T-helper 22 cell (primary cell): Measurements from ENCODE around the gene ECE2.
A peak's percentile ranks its signal among the peaks of the same experiment; 100 is the strongest.

ENCODE experiments used
- DNase-seq: peaks from one replicate; pipeline ENCODE4 v3.0.0-alpha.2; 2020; ENCODE audit warnings: low read depth

ECE2 gene

GRCh38 chr3:184240384-184241140 is 35.3 kb upstream of the ECE2 start:
- no peak for DNase-seq

DNA sequence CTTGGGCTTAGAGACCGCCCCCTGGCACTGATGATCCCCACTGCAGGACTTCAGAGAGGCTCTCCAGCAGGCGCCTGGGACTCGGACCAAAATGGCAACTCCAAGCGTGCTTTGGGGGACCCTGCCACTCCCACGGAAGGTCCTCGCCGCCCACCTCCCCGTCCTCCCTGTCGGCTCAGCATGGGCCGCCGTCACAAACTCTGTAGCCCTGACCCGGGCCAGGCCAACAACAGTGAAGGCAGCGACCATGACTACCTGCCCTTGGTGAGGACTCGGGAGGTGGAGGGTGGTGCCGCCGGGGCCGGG is 34.7 kb upstream of the ECE2 start:
- DNase-seq: no peak

DNA sequence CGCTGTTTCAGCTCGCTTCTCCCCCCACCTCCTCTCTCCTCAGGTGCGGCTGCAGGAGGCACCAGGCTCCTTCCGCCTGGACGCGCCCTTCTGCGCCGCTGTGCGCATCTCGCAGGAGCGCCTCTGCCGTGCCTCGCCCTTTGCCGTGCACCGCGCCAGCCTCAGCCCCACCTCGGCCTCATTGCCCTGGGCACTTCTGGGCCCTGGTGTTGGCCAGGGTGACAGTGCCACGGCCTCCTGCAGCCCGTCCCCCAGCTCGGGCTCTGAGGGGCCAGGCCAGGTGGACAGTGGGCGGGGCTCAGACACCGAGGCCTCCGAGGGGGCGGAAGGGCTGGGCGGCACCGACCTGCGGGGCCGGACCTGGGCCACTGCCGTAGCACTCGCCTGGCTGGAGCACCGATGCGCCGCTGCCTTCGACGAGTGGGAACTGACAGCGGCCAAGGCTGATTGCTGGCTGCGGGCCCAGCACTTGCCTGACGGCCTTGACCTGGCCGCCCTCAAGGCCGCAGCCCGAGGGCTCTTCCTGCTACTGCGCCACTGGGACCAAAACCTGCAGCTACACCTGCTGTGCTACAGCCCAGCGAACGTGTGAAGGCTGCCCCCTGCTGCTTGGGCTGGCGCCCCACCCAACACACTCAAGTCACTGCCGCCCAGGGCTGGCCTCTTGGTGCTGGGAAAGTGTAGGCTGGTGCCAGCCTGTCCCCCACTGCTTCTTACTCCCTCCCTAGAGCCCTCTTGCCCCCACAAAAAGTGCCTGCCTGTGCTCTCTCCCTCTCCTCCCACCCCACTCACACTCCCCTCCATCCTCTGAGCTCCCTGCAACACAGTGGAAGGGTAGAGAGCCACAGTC is 34.1 kb upstream of the ECE2 start:
- no peak for DNase-seq

GRCh38 chr3:184242297-184242685 is 33.5 kb upstream of the ECE2 start:
- no peak for DNase-seq

DNA sequence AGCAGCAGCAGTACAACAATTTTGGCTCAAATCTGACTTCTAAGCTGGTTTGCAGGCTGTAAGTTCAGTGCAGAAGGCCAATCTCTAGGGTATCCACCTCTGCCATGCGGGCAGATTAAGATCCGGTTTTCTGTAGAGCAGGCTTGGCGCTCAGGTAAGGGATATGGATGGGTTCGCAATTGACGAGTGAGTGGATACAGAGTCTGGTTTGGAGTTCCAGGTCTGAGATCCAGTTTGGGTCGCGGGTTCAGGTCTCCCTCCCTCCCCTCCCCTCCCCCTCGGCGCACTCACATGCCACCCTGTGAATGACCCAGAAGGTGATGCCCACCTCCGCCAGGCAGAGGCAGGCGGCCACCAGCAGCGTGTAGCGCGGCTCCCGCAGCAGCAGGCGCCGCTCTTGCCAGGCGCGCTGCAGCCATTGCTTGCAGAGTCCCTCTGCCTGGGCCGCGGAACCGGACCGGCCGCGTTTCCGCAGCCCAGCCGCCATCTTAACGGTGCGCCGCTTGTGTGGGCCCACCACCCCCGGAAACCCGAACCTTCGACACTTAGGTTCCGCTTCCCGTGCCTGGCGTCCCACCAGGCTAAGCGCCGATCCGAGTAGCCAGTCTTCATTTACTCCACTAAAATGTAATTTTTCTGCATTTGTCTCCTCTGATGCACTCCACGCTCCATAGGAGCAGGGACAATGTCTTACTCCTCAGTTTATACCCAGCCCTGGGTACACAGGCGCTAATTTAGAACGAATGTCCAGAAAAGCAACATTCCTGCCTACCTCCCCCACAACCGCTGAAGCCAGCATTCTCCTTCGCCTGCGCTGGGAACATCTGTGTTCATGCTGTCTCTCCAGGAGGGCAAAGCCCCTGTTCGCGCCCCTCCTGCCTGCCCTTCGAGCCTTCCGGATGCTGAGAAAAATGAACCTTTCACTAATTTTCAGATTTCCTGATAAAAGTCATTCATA is 27.1 kb upstream of the ECE2 start, which contains the start of gene ALG3:
ALG3 (minus strand) TSS at position 509 of the 958 bp plus-strand sequence; CDS start at position 487, 22 bp downstream.
- DNase-seq: peak; percentile 73

DNA sequence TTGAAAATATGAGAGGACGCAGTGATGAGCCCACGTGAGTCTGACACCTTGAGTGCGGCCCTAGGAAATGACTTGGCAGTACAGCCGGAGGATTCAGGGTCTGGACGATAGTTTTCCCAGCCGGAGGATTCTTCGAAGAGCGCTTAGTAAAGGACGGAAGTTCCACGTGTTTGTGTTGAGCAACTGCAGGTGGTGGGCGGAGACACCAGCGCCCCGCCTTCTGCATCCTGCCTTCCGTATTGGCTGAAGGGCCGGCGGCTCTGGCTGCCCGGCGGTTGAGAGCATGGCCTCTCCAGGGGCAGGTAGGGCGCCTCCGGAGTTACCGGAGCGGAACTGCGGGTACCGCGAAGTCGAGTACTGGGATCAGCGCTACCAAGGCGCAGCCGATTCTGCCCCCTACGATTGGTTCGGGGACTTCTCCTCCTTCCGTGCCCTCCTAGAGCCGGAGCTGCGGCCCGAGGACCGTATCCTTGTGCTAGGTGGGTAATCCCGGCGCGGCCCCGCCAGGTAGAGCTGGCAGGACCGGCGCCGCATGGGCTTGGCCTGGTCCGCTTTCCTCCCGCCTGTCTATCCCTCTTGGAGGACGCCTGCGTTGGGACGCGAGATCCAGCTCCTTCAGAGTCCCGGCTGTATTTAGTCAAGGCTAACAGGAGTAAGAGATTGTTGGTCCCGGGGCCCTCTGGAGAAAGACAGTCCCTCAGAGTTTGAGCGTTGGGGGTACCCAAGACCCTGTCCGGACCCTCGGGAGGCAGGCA is 26.2 kb upstream of the ECE2 start, which contains the start of gene EEF1AKMT4:
EEF1AKMT4 (plus strand) TSS at position 261 of the 755 bp plus-strand sequence; CDS start at position 284, 23 bp downstream.
- peak; percentile 95 for DNase-seq

- peak; percentile 72 for DNase-seq
Observed at GRCh38 chr3:184250167-184250828, 25.5 kb upstream of the ECE2 start.

GRCh38 chr3:184255291-184256039 is 20.4 kb upstream of the ECE2 start:
- DNase-seq: no peak

DNA sequence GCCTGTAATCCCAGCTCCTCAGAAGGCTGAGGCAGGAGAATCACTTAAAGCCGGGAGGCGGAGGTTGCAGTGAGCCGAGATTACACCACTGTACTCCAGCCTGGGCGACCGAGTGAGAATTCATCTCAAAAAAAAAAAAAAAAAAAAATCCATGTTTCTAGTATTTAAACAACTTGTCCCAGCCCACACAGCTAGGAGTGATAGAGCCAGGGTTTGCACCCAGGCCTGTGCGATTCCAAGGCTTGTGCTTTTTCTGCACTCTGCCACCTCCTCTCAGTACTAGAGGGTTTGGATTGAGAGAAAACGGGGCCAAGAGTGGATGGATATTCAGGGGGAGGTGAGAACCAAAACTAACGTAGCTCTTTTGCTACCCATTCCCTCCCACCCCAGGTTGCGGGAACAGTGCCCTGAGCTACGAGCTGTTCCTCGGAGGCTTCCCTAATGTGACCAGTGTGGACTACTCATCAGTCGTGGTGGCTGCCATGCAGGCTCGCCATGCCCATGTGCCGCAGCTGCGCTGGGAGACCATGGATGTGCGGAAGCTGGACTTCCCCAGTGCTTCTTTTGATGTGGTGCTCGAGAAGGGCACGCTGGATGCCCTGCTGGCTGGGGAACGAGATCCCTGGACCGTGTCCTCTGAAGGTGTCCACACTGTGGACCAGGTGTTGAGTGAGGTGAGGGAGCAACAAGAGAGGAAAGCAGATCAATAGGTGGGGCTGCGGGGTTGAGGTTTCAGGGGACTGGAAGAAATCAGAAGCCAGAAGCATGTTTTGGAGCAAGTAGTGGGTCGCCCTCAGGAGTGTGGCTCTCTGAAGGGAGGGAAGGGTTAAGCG is 18.5 kb upstream of the ECE2 start:
- no peak for DNase-seq

GRCh38 chr3:184258926-184259325 is 16.9 kb upstream of the ECE2 start:
- DNase-seq: no peak

GRCh38 chr3:184259396-184259877 is 16.4 kb upstream of the ECE2 start:
- no peak for DNase-seq

DNA sequence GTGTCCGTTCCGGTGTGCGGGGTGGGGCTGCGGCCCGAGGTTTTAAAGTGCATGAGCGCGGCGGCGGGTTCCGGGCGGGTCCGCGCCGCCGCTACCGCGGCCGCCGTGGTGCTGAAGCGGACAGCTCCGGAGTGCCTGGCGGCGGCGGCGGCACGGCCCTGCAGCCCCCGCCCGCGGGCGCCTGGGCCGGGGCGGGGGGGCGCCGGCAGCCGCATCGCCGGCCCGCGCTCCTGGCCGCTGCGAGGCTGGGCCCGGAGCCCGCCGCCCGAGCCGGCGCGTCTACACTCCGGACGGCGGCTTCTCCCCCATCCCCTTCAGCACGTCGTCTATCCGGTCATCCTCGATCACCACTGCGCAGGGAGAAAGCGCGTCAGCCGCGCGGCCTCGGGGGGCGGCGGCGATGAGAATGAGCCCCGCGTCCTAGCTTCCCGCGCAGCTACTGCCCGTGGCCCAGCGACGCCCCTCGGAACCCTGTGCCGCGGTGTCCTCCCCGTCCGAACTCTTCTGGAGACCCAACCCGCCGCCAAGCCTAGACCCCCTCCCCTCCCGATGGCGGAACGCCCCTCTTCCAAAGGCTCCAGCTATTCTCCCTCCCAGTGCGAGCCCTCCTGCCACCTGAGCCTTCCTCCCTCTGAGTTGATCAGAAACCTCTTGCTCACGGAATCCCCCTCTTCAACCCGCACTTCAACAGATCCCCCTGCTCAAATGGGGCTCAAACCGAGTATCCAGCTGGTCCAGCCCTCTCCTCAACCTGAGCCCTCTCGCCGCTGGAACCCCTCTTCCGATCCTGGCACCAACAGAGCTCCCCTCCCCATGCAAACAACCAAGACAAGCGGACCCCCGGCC is 15.7 kb upstream of the ECE2 start:
- no peak for DNase-seq

GRCh38 chr3:184260724-184261269 is 15.0 kb upstream of the ECE2 start:
- DNase-seq: no peak

DNA sequence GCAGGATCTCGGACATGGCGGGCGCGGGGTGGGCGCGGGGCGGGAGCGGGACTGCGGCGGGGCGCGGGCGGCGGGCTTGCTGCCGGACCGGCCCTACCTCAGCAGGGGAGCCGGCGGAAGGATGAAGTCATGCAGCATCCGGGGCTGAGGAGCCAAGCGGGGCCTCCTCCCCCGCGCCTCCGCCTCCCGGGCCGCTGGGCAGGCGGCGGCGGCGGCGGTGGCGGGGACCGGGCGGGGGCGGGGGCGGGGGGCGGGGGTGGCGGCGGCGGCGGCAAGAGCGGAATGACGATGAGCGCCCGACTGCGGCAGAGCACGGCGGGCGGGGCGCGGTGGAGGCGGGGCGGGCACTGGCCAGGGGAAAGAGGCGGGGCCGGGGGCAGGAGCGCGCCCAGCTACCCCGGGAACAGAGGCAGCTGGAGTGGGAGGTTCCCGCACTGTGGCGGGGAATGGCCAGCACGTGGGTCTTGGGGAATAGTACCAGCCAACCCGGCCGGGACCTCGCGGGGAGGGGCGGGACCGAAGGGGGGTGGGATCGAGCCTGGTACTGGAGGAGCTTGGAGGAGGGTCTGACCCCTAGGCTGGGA is 14.5 kb upstream of the ECE2 start, which contains the start of gene CAMK2N2:
CAMK2N2 (minus strand) TSS at position 284 of the 584 bp plus-strand sequence; CDS start at position 16, 268 bp downstream.
- DNase-seq: peak; percentile 58

DNA sequence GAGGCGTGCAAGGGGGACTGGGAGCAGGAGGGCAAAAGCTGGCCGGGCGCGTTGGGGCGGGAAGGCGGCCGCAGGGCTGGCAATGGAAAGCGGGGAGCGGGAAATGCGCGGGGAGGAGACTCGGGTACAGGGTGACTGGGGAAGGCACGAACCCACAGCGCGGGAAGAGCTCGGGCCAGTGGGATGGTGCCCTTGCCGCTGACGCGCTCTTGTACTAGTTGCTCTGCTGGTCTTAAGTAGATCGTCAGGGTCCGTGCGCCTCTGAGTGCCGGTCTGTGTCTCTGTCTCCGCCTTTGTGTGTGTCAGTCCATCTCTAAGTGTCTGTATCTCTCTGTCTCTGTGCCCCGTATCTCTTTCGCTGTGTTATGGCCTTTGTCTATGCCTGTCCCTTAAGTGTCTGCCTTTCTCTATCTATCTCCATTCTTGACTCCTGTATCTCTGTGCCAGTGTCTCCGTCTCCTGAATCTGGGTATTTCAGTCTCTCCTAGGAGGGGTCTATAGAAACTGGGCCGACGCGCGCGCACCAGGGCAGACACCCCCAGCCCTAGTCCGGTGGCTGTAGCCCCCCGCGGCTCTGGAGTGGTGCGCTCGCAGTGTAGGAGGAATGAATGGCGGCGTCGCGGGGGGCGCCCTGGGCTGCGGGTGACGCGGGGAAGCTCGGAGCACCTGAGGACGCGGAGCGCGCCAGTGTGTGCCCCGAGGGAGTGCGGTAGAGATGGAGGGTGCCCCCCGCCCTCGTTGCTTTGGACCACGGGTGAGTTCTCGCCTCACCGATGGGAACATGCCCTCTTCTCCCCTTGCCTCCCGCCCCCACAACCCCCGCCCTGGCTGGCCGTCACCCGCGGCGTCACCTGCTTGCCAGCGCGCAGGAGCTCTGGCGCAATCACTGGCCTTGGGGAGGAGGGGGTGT is 13.7 kb upstream of the ECE2 start:
- DNase-seq: no peak

DNA sequence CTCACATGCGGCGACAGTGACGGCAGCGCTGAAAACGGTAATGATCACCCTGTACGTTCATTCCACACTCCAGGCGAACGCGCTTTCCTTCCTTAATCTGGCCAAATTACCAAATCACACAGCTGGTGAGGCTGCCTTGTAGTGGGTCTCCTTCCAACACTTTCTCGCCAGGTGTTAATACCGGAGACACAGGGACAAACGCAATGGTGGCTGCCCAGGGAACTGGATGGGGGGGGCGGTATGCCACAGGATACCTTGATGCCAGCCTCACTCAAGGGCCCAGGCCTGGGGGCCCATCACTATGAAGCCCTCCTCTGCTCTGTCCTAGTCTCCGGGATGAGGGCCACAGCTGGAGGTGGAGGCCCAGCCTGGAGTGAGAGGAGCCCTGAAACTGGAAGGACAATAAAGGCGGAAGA is 13.1 kb upstream of the ECE2 start:
- no peak for DNase-seq
